Raji (cell line): Measurements from ENCODE around the gene MMP1.

Source experiments
- POLR2A ChIP-seq: IDR thresholded peaks from 2 replicates; pipeline ENCODE4 v1.6.1; 2011; ENCODE audit warnings: low read depth, low read length, control low read depth; ENCODE audit not compliant: insufficient read depth

Gene MMP1

DNA sequence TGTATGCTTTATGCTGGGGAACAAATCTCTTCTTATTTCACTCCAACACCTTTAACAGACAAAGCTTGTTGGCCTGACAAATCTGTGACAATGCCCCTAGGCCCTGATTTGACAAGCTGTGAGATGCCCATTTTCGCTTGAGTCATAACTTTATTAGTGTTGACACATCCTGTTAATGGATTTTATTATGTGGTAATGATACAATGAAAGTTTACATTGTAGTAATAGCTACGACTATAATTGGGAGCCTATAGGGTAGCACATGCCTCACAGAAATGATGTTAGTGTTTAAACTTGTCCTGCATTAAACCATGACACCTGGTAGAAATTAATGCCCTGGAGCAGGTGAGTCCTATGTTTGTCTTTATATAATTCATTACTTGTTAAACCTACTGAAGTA is 14.2 kb downstream of the MMP1 start:
- TF ChIP-seq POLR2A: no peak

DNA sequence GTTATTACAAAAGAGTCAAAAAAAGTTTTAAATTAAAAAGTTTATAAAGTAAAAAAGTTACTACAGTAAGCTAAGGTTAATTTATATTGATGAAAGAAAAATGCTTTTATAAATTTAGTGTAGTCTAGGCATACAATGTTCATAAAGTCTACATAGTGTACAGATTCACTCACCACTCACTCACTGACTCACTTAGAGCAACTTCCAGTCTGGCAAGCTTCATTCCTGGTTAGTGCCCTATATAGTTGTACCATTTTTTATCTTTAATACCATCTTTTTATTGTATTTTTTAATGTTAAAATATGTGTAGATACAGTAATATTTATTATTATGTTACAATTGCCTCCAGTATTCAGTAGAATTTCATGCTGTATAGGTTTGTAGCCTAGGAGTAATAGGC is 14.9 kb downstream of the MMP1 start:
- TF ChIP-seq POLR2A: no peak

DNA sequence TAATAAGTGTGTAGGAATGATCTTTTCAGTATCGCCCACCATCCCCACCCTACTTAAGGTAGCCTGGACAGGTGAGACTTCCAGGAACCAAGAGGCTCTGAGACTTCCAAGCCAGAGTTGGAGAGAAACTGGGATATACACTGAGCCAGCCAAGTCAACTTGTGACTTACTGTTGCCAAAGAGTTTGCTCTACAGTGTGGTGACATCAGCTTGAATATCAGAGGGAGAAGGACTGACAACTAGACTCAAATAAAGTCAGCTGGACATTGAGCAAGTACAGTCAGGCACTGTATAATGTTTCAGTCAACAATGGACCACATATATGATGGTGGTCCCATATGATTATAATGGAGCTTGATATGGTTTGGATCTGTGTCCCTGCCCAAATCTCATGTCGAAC is 16.3 kb downstream of the MMP1 start:
- no peak for TF ChIP-seq POLR2A

DNA sequence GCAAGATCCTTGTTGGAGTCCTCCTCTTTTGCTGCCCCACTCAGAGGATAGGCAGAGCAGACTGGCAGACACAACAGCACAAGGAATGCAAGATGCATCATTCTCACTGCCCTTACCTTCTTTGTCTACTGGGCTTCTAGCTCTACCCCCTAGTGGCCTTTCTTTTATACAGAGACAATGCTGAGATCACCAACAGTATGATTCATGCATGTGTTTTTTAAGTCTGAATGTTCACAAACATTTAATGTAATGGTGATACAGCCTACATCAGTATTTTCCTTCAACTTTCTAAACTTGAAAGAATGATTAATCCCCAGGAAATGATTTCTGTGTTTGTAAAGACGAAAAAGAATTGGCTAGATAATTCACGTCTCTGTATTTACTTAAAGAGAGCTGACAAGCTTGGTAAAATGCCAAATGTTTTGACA is 17.5 kb downstream of the MMP1 start, which contains the start of gene MMP10:
TSS of gene MMP10 (minus strand) at position 138 of the 428 bp plus-strand sequence. CDS start at position 101, 37 bp downstream.
- no peak for TF ChIP-seq POLR2A

DNA sequence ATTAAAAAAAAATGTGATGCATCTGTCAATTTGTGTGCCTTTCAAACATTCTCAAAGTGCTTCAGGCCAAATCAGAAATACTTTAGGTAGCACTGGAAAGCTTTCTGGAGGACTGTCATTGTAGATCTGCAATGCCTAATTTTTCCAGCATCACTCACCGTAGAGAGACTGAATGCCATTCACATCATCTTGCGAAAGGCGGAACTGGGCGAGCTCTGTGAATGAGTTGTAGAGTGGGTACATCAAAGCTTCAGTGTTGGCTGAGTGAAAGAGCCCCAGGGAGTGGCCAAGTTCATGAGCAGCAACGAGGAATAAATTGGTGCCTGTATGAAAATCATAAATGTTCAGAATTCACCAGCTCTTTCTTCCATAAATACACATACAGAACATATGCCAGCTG is 21.5 kb downstream of the MMP1 start:
- TF ChIP-seq POLR2A: no peak

DNA sequence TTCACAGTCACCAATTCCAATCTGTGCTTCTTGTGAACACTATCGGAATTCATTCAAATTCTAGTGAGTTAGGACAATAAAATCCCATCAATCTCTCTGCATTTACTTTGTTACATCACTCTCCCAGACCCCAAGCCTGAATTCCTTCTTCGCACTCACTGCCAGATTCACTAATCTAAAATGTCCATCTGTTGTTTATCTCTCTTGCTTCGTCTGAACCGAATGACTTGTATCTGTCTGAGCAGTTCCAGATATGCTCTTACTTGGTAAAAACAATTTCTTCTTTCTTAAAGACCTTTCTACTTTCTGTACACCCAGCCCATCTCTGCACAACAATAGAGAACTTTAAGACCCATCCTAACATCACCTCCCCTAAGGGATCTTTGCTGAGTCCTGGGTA is 24.6 kb downstream of the MMP1 start:
- no peak for TF ChIP-seq POLR2A

DNA sequence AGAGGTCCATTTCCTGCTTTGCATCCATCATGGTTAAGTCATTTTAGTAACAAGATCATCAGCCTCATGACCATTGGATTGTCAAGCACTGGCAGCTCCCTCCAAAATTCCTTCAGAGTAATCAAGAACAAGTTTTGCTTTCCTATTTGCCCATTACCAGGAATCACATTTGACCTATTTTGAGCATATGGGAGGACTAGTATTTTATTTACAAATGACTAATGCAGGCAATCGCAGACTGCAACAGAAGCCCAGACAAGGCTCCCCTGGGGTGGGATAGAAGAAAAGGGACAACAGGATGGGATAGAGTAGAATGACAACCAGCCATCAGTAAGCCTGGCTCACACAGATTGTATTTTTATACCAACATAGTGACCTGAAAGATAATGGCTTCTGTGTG is 26.6 kb downstream of the MMP1 start:
- TF ChIP-seq POLR2A: no peak

DNA sequence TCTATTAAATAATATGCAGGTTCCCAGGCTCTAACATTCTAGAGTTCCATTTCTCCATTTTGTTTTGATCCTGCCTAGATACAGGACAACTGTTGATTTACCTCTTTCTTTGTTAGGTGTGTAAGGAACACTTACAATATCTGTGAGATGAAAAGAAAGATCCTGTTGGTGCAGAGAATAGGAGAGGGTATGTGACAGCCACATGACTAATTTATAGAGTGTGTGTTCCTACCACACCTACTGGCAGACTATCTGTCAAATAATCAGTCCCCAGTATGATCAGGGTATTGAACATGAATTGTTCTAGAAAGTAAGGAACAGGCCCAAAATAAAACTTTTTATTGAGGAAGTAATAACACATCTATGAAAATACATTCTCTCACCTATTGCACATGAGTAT is 27.8 kb downstream of the MMP1 start:
- no peak for TF ChIP-seq POLR2A

DNA sequence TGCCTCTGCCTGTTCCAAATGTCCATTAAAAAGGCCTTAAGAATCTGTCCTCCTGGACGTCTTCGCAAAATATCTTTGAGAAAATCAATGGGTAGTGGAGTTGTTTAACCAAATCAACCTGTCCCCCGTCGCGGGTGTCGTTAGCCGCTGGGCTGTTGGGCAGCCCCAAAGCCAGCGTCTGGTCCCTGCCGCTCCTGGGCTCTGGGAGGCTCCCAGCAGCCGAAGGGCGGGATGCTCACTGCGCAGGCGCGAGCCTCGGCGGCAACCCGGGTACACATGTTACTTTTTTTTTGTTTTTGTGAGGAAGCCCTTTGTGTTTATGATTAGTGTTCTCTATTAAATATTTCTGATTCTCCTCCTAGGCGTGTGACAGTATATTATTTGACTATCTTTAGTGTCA is 30.2 kb downstream of the MMP1 start:
- TF ChIP-seq POLR2A: no peak

DNA sequence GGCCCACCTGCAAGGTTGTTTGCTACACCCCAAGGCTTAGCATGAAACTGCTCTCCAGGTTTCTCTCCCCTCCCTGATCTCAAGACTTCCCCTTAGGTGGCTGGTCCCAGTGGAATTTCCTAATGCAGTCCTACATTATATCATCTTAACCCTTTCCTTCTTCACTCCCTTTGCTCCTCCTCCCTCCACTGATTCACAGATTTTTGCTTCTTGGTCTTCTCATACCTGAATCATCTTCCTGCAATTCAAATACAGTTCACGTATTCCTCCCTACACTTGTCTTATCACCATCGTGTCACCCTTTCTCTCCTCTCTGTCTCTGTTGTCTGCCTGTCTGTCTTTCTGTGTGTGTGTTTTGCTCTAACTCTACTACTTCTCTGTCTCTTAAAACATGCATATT is 34.5 kb downstream of the MMP1 start:
- no peak for TF ChIP-seq POLR2A

DNA sequence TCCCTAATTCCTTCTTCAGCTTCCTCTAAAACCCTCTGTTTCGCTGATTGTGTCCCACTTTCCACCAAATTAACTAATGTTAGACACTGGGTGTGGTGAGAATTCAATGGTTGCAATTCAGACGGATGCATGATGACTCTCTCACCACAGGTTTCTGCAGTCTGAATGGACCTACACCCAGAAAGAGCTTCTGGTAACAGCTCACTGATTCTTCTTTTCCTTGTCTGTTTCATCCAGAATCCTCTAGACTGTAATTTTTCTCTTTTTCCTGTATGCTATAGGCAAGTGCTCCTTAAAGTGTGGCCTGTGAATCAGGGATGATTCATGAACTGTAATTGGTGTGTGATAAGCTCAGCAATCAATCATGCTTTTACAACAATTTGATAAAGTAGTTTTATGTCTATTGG is 35.6 kb downstream of the MMP1 start:
- no peak for TF ChIP-seq POLR2A

DNA sequence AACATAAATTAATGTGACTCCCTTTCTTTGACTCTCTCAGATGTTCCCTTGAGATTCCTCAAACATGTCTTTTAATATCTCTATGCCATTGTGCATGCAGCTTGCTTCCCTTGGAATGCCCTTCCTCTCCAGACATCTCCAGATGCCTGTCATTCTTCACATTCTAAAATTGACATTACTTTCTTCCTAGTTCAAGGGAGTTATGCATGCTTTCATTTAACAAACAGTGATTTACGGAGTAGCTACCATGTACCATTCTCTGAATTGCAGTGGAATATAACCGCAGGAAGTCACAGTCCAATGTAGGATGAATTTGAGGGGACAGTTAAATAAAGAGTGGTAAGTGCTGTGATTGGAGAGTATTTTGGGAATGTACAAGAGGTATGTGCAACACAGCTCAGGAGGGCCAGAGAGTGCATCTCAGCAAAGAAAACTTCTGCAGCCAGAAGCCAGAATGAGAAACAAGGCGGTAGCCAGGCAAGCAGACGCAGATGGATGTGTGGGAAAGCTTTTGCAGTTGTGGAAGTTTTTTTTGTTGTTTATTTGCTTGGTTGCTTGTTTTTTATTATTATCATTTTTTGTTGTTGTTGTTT is 36.2 kb downstream of the MMP1 start:
- TF ChIP-seq POLR2A: no peak

DNA sequence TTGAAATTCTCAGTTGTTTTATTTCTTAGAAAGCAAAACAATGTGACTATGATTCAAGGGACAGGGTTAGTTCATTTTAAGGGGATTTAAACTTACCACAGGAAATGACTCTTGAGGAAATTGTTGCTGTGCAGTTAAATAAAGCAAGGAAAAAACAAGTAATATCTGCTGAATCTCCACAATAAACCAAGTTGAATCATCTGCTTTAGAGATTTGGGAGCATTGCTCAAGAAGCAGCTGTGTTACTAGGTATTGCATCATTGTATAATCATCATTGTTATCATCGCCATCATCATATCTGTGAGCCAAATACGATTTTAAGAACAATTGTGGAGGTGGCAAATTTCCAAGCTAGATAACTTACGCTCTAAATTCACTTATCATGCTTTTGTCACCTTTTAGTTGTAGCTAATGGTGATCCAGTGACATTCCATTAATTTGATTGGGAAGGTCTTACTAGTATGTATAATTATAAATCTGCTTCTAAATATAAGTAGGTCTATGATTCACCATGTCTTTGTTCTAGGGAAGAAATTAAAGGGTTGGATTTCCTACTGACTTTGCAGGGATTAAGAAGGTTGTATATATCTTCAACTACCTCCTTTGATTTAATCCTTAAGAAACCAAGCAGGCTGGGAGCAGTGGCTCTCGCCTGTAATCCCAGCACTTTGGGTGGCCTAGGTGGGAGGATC is 37.5 kb downstream of the MMP1 start:
- TF ChIP-seq POLR2A: no peak

DNA sequence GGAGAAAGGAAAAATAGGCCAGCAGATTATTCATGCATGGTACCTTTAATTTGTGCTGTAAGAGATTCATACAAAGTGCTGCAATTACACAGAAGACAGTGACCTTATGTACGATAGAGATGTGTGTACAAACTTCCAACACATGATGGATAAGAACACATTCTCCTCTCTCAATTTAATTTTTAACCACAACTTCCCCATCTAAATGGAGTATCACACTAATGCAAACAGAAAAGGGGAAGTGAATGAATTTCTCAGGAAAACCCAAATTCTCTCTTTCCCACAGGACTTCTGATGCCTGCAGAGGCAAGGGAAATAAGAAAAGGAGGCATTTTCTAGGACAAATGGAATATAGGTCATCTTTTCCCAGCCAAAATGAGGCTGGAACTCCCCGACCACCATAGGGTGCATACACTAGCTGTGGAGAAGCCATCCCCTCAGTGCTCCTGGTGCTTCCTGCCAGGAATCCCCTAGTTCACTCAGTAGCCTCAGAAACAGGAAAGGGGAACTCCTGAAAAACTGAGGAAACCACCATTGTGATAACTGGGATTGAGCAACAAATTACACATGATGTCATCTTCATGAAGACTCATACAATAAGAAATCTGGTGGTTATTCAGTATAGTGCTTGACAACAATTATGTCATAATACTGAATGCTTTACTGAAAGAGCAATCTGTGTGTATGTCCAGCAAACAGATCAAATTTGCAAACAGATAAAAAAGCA is 40.0 kb downstream of the MMP1 start:
- TF ChIP-seq POLR2A: no peak

DNA sequence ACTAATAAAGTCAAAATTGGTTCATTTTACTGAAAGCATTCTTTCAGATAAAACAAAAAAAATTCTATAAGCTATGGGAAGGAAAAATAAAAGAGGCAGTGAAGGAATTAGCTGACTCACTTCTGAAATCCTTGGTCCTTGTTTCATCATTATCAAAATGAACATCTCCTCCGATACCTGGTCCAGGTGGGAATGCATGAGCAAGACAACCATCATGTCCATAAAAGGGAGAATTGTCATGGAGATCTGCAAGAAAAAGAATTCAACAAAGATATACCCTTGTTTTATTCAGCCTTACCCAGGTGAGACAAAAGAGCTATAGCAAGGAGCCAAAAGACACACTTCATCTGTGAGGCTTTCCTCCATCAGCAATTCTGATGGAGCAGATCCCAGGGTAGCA is 44.7 kb downstream of the MMP1 start:
- TF ChIP-seq POLR2A: no peak

DNA sequence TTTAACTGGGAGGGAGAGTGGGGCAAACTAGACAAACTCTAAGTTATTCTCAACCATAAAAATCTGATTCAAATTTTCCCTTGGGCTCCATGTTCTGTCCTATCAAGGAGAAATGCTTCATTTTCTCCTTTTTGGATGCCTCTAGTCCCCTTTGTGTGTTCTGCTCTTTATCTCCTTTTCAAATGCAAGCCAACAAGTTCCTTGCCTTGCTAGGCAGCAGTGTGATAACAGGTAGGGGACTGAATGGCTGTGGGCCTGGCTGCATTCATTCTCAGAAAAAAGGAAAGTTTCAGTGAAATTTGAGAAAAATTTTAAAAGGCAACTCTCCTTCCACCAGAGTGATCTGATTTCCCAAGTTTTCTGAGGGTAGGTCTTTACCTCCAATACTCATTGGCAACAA is 46.3 kb downstream of the MMP1 start:
- no peak for TF ChIP-seq POLR2A
